ENCODE measurements around the gene PPP6R2. TPM values are rescaled to one million over a fixed set of nuclear protein-coding genes. Genes with fewer than 3 reads are reported as not detected.

The PPP6R2 gene
- total RNA-seq, 2 donors from 2014 or later = 58.7 to 81.2 TPM

GRCh38 chr22:50436841-50437341 lies 93.8 kb downstream of the PPP6R2 start:
- H3K4me1 Mint-ChIP-seq = no peaks in the 10 kb centered on the region
- H3K9ac ChIP-seq (ENCODE audit: extremely low read depth, low read length, poor library complexity, severe bottlenecking) = no peak overlapping the region
- H3K4me3 Mint-ChIP-seq = no peak overlapping the region

GRCh38 chr22:50437511-50438304 lies 94.6 kb downstream of the PPP6R2 start:
- TF ChIP-seq, protein P1, sequence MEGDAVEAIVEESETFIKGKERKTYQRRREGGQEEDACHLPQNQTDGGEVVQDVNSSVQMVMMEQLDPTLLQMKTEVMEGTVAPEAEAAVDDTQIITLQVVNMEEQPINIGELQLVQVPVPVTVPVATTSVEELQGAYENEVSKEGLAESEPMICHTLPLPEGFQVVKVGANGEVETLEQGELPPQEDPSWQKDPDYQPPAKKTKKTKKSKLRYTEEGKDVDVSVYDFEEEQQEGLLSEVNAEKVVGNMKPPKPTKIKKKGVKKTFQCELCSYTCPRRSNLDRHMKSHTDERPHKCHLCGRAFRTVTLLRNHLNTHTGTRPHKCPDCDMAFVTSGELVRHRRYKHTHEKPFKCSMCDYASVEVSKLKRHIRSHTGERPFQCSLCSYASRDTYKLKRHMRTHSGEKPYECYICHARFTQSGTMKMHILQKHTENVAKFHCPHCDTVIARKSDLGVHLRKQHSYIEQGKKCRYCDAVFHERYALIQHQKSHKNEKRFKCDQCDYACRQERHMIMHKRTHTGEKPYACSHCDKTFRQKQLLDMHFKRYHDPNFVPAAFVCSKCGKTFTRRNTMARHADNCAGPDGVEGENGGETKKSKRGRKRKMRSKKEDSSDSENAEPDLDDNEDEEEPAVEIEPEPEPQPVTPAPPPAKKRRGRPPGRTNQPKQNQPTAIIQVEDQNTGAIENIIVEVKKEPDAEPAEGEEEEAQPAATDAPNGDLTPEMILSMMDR (conservative IDR thresholded peaks at IDR 0.05) = no peak
- Histone ChIP-seq H3K9ac (ENCODE audit: extremely low read depth, low read length, poor library complexity, severe bottlenecking) (no peak overlapping the region), H3K27ac (ENCODE audit: low read depth, low read length) (no peak overlapping the region), H3K4me1 (ENCODE audit: control insufficient read depth, insufficient read depth, low read length) (no peaks in the 10 kb centered on the region), H3K9me3 (ENCODE audit: control insufficient read depth, low read length) (no peaks in the 10 kb centered on the region), H3K4me3 (ENCODE audit: low read length) (no peak overlapping the region), H3K27me3 (ENCODE audit: control insufficient read depth, insufficient read depth, low read length, poor library complexity, severe bottlenecking) (no peaks in the 10 kb centered on the region), H3K36me3 (ENCODE audit: control insufficient read depth, insufficient read depth, low read length) (peaks cover 3% of the 10 kb centered on the region)
- H3K36me3 Mint-ChIP-seq (ENCODE audit: low read depth) = peaks cover 22% of the 10 kb centered on the region
- no peak overlapping the region for H3K27ac Mint-ChIP-seq
- no peaks in the 10 kb centered on the region for H3K9me3 Mint-ChIP-seq
- WGBS, 2 experiments (ENCODE audit: insufficient coverage in 1 of 2, insufficient read length in 1 of 2) = 91 to 92% methylated on average over 16 to 36 of the region's 36 CpGs
- no peak overlapping the region for H3K4me3 Mint-ChIP-seq
- no peaks in the 10 kb centered on the region for H3K27me3 Mint-ChIP-seq (ENCODE audit: insufficient read depth)
- H3K4me1 Mint-ChIP-seq = no peaks in the 10 kb centered on the region
- no peak for DNase-seq

More at GRCh38 chr22:50436841-50437341, 93.8 kb downstream of the PPP6R2 start:
- Mint-ChIP-seq H3K27ac (no peak overlapping the region), H3K36me3 (ENCODE audit: low read depth) (peaks cover 20% of the 10 kb centered on the region), H3K9me3 (no peaks in the 10 kb centered on the region), H3K27me3 (ENCODE audit: insufficient read depth) (no peaks in the 10 kb centered on the region)
- H3K27me3 ChIP-seq (ENCODE audit: control insufficient read depth, insufficient read depth, low read length, poor library complexity, severe bottlenecking) = no peaks in the 10 kb centered on the region
- H3K36me3 ChIP-seq (ENCODE audit: control insufficient read depth, insufficient read depth, low read length) = peaks cover 11% of the 10 kb centered on the region
- WGBS, 2 experiments (ENCODE audit: insufficient coverage in 1 of 2, insufficient read length in 1 of 2) = 94 to 97% methylated on average over 13 to 25 of the region's 25 CpGs
- no peak for DNase-seq
- H3K27ac ChIP-seq (ENCODE audit: low read depth, low read length) = no peak overlapping the region
- no peak overlapping the region for H3K4me3 ChIP-seq (ENCODE audit: low read length)
- no peaks in the 10 kb centered on the region for H3K9me3 ChIP-seq (ENCODE audit: control insufficient read depth, low read length)
- H3K4me1 ChIP-seq (ENCODE audit: control insufficient read depth, insufficient read depth, low read length) = no peaks in the 10 kb centered on the region
- TF ChIP-seq, protein P1 (conservative IDR thresholded peaks at IDR 0.05) = no peak

GRCh38 chr22:50438305-50439275 lies 95.5 kb downstream of the PPP6R2 start:
- H3K27ac Mint-ChIP-seq = no peak overlapping the region
- 90 to 94% methylated on average over 29 to 34 of the region's 34 CpGs for WGBS, 2 experiments (ENCODE audit: insufficient coverage in 1 of 2, insufficient read length in 1 of 2)
- no peaks in the 10 kb centered on the region for H3K4me1 Mint-ChIP-seq
- no peaks in the 10 kb centered on the region for H3K27me3 Mint-ChIP-seq (ENCODE audit: insufficient read depth)
- H3K27ac ChIP-seq (ENCODE audit: low read depth, low read length) = no peak overlapping the region
- no peaks in the 10 kb centered on the region for H3K27me3 ChIP-seq (ENCODE audit: control insufficient read depth, insufficient read depth, low read length, poor library complexity, severe bottlenecking)
- H3K36me3 Mint-ChIP-seq (ENCODE audit: low read depth) = peaks cover 29% of the 10 kb centered on the region
- H3K4me3 Mint-ChIP-seq = no peak overlapping the region
- no peaks in the 10 kb centered on the region for H3K36me3 ChIP-seq (ENCODE audit: control insufficient read depth, insufficient read depth, low read length)
- no peaks in the 10 kb centered on the region for H3K9me3 Mint-ChIP-seq
- no peak overlapping the region for H3K4me3 ChIP-seq (ENCODE audit: low read length)
- TF ChIP-seq, protein P1 (conservative IDR thresholded peaks at IDR 0.05) = no peak
- no peak for DNase-seq
- H3K9ac ChIP-seq (ENCODE audit: extremely low read depth, low read length, poor library complexity, severe bottlenecking) = no peak overlapping the region
- H3K4me1 ChIP-seq (ENCODE audit: control insufficient read depth, insufficient read depth, low read length) = no peaks in the 10 kb centered on the region
- no peaks in the 10 kb centered on the region for H3K9me3 ChIP-seq (ENCODE audit: control insufficient read depth, low read length)

All from endodermal cell (in vitro differentiated cells).